ENCODE measurements around the gene UBE2L6.

UBE2L6 gene

GRCh38 chr11:57508341-57509170 lies 58.9 kb downstream of the UBE2L6 start:
- TF ChIP-seq CTCF (IDR thresholded peaks at IDR 0.05; ENCODE audit: low read depth, low read length, missing control alignments): no peak
- H3K4me3 ChIP-seq (ENCODE audit: low read depth, low read length): no peak overlapping the region
- no peak for DNase-seq (ENCODE audit: low read depth)
- in situ Hi-C loops (cut with HindIII; ENCODE audit: low sequenced_read_pairs): no loop called here

GRCh38 chr11:57506522-57506921 lies 61.0 kb downstream of the UBE2L6 start:
- DNase-seq (ENCODE audit: low read depth): no peak
- no peak for TF ChIP-seq CTCF (IDR thresholded peaks at IDR 0.05; ENCODE audit: low read depth, low read length, missing control alignments)
- in situ Hi-C loops (cut with HindIII; ENCODE audit: low sequenced_read_pairs): no loop called here
- H3K4me3 ChIP-seq (ENCODE audit: low read depth, low read length): no peak overlapping the region

GRCh38 chr11:57504511-57504910 lies 63.0 kb downstream of the UBE2L6 start:
- DNase-seq (ENCODE audit: low read depth): no peak
- in situ Hi-C loops (cut with HindIII; ENCODE audit: low sequenced_read_pairs): no loop called here
- H3K4me3 ChIP-seq (ENCODE audit: low read depth, low read length): no peak overlapping the region
- no peak for TF ChIP-seq CTCF (IDR thresholded peaks at IDR 0.05; ENCODE audit: low read depth, low read length, missing control alignments)

GRCh38 chr11:57502870-57503269 lies 64.6 kb downstream of the UBE2L6 start:
- no peak for DNase-seq (ENCODE audit: low read depth)
- in situ Hi-C loops (cut with HindIII; ENCODE audit: low sequenced_read_pairs): no loop called here
- H3K4me3 ChIP-seq (ENCODE audit: low read depth, low read length): no peak overlapping the region

GRCh38 chr11:57502376-57502775 lies 65.1 kb downstream of the UBE2L6 start:
- no peak for DNase-seq (ENCODE audit: low read depth)
- no peak overlapping the region for H3K4me3 ChIP-seq (ENCODE audit: low read depth, low read length)
- in situ Hi-C loops (cut with HindIII; ENCODE audit: low sequenced_read_pairs): no loop called here
- no peak for TF ChIP-seq CTCF (IDR thresholded peaks at IDR 0.05; ENCODE audit: low read depth, low read length, missing control alignments)

More at GRCh38 chr11:57502870-57503269, 64.6 kb downstream of the UBE2L6 start:
- TF ChIP-seq CTCF (IDR thresholded peaks at IDR 0.05; ENCODE audit: low read depth, low read length, missing control alignments): no peak

- no peak overlapping the region for H3K4me3 ChIP-seq (ENCODE audit: low read depth, low read length)
- no peak for DNase-seq (ENCODE audit: low read depth)
- in situ Hi-C loops (cut with HindIII; ENCODE audit: low sequenced_read_pairs): no loop called here
- no peak for TF ChIP-seq CTCF (IDR thresholded peaks at IDR 0.05; ENCODE audit: low read depth, low read length, missing control alignments)
Measured at GRCh38 chr11:57501953-57502352, 65.5 kb downstream of the UBE2L6 start.

Measured in astrocyte of the cerebellum (primary cell).